Measurements from ENCODE around the gene PALLD.
"Not testable (repeated sequence)": the region's sequence is repeated elsewhere in the genome, so short reads cannot be mapped to it uniquely, and the experiment has no call there.

PALLD gene

DNA sequence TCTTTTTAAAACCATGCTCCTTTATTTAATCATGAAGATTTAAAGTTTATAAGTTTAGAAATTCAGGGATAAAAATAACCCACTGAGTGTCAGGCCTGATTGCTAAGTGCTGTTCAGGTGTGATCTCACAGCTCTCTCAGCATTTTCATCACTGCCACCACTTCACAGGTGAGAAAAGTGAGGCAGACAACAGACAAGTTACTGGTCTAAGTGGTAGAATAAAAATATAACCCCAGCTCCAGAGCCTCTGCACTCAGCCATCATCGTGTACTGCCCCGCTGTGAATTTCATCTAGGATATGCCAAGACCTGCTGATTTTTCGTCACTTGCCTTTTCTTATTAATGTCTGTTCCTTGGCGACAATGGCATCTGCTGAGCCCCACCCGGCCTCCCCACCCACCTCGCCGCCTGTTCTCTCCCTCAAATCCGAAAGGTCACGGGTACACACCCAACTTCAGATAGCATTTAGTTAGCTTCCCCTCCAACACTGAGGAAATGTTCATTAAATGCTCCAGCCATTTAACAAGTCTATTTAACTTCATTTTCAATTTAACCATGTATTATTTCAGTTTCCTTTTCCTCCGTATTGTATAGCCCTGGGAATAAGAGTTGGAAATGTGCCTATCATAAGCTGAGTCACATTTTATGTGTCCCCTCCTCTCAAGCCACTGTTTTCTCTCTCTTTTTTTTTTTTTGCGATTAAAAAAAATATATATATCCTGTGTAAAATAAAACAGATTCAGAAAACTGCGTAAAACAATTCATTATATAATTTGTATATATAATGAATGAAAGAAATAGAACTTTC is 276.7 kb downstream of the PALLD start:
- DNase-seq: no peak

- DNase-seq: no peak
These were observed 279.5 kb downstream of the PALLD start for GRCh38 chr4:168776382-168776781.

DNA sequence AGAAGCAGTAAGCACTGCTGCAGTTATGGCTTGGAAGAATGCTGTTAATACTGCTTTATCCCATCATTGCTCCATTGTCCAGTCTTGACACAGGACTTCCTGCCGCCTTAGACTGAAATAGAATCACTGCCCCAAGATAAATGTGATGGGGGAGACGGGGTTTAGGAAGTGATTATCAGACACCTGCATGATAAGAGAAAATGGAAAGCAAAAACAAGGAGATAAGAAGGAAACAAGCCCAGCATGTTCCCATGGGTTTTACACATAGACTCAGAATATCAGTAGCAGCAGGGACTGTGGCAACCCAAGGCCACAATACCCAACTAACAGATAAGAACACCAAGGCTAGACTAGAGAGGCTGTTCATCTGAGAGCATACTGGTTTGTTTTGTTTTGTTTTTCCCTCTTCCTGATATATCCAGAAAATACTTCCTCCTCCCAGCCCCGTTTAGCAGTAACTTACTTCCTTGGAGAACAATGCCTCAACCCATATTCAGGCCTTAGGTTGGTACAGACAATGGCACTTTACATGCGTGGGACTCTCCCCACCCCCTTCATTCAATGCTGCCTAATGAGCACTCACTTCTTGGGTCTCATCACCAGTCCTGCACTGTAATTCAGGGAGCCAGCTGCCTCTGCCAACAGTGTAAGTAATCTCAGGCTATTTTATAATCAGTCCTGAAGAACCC is 280.6 kb downstream of the PALLD start:
- no peak for DNase-seq

- DNase-seq: no peak
These were observed 284.5 kb downstream of the PALLD start for GRCh38 chr4:168781341-168781740.

DNA sequence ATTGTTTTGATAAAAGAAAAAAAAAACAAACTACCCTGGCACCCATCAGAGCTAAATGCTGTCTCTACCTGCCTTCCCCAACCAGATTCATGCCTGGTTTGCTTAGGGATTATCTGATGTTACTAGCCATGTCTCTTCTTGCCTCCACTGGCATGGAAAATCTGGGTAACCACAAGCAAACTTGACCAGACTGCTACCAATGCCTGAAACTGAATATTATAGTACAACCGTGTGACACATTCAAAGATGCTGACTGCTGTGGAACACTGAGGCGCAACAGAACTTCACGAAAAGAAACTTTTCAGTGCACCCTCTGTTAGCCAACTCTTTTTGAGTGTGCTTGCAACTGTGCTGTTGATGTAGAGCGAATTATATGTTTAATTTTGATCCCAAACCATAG is 285.1 kb downstream of the PALLD start:
- no peak for DNase-seq

- DNase-seq: no peak
These were observed 285.6 kb downstream of the PALLD start for GRCh38 chr4:168782439-168782838.

DNA sequence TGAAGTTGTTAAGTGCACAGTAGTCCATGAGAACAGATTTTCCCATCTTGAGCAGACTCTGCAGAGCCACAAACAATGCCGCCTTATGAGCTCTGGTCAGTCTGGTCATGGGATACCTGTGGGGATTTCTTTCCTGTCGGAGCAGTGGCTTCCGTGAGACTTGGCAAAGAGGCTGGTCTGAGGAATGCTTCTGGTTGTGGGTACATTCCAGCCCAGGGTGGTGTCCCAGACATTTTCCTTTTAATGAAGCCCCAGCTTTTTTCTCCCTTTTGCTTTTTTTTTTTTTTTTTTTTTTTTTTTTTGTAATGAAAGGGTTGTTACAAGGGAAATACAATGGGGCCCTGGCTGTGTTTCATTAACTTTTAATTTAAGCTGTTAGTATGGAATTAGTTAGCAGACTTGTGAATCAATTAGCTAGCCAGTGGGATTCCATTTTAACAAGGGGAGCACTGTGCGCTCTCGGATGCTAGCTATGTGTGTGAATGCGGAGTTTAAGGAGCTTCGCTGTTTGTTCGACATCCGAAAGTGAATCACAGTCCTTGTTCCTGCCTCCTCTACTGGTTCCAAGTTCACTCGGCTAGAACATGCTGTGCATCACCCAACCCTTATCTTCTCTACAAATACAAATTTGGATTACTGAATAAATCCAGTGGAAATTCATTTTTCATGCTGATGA is 288.1 kb downstream of the PALLD start:
- DNase-seq: no peak

DNA sequence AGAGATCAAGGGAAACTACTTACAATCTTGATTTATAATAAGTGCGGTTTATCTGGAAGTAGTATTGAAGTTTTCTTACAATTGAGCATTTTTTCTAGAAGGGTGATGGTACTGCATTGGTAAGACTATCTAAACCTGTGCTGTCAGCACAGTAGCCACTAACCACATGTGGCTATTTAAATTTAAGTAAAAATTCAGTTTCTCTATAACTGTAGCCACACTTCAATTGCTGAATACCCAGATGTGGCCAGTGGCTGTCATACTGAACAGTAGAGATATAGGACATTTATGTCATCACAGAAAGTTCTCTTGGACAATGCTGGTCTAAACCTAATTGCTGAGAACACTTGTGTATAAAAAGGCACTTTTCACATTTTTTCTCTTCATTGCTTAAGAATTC is 290.5 kb downstream of the PALLD start:
- DNase-seq: no peak

DNA sequence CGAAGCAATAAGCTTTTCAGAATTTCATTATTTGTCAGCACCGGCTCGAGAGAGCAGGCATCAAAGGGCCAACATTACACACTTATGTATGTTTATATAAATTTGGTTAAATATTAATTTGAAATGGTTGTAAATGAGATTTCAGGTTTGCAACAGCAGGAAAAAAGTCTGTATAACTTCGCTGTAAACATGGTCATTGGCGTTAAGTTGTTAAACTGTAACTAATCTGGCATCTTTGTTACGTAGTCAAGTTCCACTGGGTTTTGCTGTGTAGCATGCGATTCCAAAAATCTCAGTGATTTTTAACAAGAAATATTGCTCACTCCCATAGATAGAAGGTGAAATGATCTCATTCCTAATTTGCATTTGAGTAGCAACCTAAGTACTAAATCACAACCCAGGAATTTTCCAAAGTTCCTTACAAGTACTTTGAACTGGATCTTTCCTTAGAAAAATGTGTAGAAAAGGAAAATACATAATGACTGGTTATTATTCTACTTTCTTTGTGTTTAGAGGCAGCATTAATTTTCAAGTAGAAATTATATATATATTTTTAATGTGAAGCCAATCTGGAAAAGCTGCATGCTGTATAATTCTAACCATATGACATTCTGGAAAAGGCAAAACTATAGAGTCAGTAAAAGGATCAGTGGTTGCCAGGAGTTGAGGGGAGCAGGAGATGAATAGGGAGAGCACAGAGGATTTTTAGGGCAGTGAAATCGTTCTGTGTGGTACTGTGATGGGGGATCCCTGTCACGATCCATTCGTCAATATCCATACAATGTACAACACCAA is 291.1 kb downstream of the PALLD start:
- no peak for DNase-seq

GRCh38 chr4:168790898-168791297 is 294.0 kb downstream of the PALLD start:
- DNase-seq: no peak

GRCh38 chr4:168791376-168791775 is 294.5 kb downstream of the PALLD start:
- DNase-seq: no peak

GRCh38 chr4:168793542-168793941 is 296.7 kb downstream of the PALLD start:
- no peak for DNase-seq

- DNase-seq: no peak
These were observed 297.3 kb downstream of the PALLD start for GRCh38 chr4:168794092-168794707.

- no peak for DNase-seq
These were observed 298.0 kb downstream of the PALLD start for GRCh38 chr4:168794881-168795280.

- no peak for DNase-seq
These were observed 298.5 kb downstream of the PALLD start for GRCh38 chr4:168795346-168795745.

DNA sequence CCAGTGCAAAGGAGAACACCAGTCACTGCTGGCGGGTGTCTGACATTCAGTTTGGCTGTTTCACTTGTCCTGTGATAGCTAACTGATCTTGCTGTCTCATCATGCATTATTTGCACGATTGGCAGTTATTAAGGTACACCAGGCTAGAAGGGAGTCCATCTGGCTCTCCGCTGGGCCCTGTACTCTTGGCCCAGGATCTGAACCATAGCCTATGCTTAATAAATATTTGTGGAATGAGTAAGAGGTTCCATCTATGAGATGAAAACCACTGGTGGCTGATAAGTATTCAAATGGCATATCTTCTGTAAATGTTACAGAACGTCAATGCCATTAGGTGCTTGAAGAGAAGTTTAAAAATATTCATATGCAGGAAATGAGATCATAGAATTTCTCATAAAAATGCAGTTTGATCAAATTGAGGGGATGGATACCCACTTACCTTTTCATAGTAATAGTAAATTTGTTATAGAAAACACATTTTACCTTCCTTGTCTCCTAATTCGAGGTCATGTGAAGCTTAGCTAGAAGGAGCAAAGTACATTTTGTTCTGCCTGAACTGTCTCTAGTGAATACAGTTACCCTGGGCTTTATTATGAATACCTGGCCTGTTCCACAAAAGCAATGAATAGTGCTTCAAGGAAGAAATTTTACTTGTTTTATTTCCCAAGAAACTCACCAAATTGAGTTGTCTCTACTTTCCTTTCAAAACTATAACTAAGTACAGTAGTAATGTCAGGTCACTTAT is 299.7 kb downstream of the PALLD start:
- no peak for DNase-seq

DNA sequence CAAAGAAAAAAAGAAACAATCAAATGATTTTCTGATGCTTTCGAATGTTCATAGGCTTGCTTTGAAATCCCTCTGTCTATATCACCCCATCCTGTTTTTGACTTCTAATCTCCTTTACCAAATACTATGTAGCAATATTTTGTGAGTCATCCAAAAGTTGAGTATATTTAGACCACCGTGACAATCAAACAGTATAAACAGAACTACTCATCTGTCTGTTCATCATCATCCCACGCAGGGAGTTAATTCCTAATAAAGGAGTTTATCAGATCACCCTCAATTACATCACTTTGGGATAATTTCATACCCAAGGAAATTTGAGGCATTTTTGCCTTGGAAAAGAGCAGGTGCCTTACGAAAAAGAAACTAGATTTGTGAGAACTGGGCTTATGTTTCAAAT is 300.3 kb downstream of the PALLD start:
- no peak for DNase-seq

- DNase-seq: no peak
These were observed 301.0 kb downstream of the PALLD start for GRCh38 chr4:168797738-168798375.

- no peak for DNase-seq
These were observed 304.1 kb downstream of the PALLD start for GRCh38 chr4:168800926-168801325.

- no peak for DNase-seq
These were observed 305.4 kb downstream of the PALLD start for GRCh38 chr4:168802222-168802621.

- DNase-seq: not testable (repeated sequence)
These were observed 306.2 kb downstream of the PALLD start for GRCh38 chr4:168803052-168803451.
